ENCODE measurements around the gene ABLIM1.

The ABLIM1 gene

DNA sequence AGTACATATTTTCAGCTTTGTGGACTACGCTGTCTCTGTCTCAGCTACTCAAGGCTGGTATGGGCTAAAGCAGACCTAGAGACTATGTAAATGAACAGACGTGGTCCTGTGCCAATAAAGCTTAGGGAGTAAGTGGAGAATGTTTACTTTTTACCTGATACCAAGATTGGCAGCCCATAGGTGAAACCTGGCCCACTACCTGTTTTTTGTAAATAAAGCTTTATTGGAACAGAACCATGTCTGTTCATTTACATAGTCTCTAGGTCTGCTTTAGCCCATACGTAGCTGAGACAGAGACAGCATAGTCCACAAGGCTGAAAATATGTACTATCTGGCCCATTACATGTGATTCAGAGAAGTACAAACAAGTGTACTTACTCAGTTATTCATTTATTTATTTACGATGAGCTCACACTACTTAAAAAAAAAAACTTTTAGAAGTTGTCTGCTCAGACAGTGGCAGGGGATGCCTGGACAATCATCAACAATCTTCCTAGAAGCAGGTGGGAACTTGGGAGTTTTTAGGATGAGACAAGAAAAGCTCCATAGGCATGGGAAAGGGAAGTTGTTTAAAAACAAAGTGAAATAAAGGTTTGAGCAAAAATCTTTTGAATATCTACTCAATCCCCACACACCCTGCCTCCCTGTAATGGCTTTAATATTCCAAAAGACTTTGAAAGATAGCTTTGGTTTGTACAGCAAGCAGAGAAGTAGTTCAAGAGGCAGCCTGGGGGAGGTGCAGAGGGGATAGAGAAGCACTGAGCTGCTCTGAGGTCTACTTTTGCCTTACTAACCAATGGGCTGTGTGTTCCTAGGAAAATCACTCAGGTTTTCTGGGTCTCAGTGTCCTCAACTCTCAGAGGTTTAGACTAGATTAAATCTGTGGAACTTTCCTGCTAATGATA, 139.4 kb downstream of the ABLIM1 start:
- 100% methylated on average over 1 to 3 of the region's 4 CpGs for WGBS, 2 experiments (ENCODE audit: insufficient coverage in 2 of 2)
- Histone ChIP-seq H3K4me1 (ENCODE audit: control insufficient read depth, insufficient read depth, low read length, poor library complexity, severe bottlenecking) (peaks cover 29% of the 10 kb centered on the region), H3K36me3 (ENCODE audit: control insufficient read depth, insufficient read depth, low read length) (peaks cover 3% of the 10 kb centered on the region), H3K9me3 (ENCODE audit: control insufficient read depth, low read length) (no peaks in the 10 kb centered on the region), H3K27ac (ENCODE audit: low read depth, low read length, severe bottlenecking) (no peak overlapping the region), H3K4me3 (ENCODE audit: extremely low read depth, insufficient read depth, low read length, poor library complexity, severe bottlenecking) (no peak overlapping the region)

DNA sequence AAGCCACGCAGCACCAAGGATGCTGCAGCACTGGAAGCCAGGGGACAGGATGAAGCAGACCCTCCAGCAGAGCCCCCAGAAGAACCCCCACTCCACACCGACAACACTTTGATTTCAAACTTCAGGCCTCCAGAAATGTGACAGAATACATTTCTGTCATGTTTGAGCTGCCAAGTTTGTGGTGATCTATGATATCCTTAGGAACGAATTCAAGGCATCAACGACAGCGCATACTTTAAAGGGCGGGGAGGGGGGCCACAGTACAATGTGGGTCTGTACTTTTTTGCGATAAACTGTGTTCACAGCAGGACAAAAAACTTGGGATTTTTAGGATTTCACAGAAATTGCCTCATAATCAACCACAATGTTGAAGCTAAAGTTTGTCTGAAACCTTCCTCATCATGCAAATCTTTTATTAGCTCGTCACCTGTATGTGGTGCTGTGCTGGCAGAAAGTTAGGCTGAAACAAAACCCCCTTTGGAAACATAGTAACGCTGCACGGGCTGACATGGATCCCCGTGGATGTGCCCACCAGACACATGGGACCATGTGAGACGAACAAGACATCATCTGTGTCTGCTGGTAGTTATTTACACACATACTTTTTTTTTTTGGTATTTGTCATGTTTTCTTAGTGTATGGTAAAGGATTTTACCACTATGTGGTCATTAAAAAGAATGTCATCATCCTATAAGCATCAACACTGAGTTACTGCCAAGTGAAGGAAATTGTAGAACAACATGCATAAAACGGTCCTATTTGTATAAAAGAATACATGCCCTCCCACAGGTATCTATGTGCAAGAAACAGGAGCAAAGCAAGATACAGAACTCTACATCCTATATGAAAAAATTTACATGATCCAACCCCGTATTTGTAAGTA, 140.5 kb downstream of the ABLIM1 start:
- Histone ChIP-seq H3K4me3 (ENCODE audit: extremely low read depth, insufficient read depth, low read length, poor library complexity, severe bottlenecking) (no peak overlapping the region), H3K9me3 (ENCODE audit: control insufficient read depth, low read length) (no peaks in the 10 kb centered on the region), H3K4me1 (ENCODE audit: control insufficient read depth, insufficient read depth, low read length, poor library complexity, severe bottlenecking) (peaks cover 29% of the 10 kb centered on the region), H3K27ac (ENCODE audit: low read depth, low read length, severe bottlenecking) (no peak overlapping the region), H3K36me3 (ENCODE audit: control insufficient read depth, insufficient read depth, low read length) (peaks cover 3% of the 10 kb centered on the region)
- WGBS, 2 experiments (ENCODE audit: insufficient coverage in 2 of 2) = 92 to 95% methylated on average over 11 of the region's 14 CpGs

DNA sequence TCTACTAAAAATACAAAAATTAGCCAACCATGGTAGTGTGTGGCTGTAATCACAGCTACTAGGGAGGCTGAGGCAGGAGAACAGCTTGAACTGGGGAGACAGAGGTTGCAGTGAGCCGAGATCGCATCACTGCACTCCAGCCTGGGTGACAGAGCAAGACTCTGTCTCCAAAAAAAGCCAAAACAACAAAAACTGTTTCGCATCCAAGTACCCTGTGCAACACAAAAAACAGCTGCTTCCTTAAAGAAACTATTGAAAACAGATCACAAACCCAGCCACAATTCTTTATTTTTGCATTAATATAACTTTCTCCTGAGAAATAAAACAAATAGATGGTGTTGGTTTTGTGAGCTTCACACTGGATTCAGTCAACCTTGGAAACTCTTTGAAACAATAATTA, 141.7 kb downstream of the ABLIM1 start:
- Histone ChIP-seq H3K27ac (ENCODE audit: low read depth, low read length, severe bottlenecking) (no peak overlapping the region), H3K4me3 (ENCODE audit: extremely low read depth, insufficient read depth, low read length, poor library complexity, severe bottlenecking) (no peak overlapping the region), H3K4me1 (ENCODE audit: control insufficient read depth, insufficient read depth, low read length, poor library complexity, severe bottlenecking) (peaks cover 20% of the 10 kb centered on the region), H3K36me3 (ENCODE audit: control insufficient read depth, insufficient read depth, low read length) (peaks cover 9% of the 10 kb centered on the region), H3K9me3 (ENCODE audit: control insufficient read depth, low read length) (no peaks in the 10 kb centered on the region)
- WGBS, 2 experiments (ENCODE audit: insufficient coverage in 2 of 2) = 100% methylated on average over 2 of the region's 3 CpGs

DNA sequence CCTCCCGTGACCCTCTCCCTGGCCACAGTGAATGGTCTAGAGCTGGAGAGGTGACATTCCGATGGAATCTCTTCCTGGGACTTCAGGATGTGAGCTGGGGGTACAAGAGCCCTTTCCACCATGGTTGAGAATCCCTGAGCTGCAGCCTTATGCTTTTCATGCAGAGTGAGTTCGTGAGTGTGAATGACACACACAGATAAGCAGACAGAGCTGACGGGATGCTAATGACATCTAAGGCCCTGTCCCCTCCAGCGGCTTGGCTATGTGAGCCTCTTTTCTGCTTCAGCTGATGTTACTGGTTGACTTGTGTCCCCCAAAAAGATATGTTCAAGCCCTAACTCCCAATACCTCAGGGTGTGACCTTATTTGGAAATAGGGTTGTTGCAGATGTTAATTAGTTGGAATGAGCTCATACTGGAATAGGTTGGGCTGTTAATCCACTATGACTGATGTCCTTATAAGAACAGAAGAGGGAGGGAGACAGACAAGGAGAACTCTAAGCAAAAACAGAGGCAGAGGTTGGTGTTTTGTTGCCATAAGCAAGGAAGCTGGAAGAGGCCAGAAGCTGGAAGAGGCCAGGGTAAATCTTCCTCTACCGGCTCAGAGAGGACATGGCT, 142.7 kb downstream of the ABLIM1 start:
- Histone ChIP-seq H3K27ac (ENCODE audit: low read depth, low read length, severe bottlenecking) (no peak overlapping the region), H3K9me3 (ENCODE audit: control insufficient read depth, low read length) (no peaks in the 10 kb centered on the region), H3K4me1 (ENCODE audit: control insufficient read depth, insufficient read depth, low read length, poor library complexity, severe bottlenecking) (peaks cover 20% of the 10 kb centered on the region), H3K4me3 (ENCODE audit: extremely low read depth, insufficient read depth, low read length, poor library complexity, severe bottlenecking) (no peak overlapping the region), H3K36me3 (ENCODE audit: control insufficient read depth, insufficient read depth, low read length) (peaks cover 9% of the 10 kb centered on the region)
- WGBS, 2 experiments (ENCODE audit: insufficient coverage in 2 of 2) = 60 to 77% methylated on average over 4 to 5 of the region's 6 CpGs

DNA sequence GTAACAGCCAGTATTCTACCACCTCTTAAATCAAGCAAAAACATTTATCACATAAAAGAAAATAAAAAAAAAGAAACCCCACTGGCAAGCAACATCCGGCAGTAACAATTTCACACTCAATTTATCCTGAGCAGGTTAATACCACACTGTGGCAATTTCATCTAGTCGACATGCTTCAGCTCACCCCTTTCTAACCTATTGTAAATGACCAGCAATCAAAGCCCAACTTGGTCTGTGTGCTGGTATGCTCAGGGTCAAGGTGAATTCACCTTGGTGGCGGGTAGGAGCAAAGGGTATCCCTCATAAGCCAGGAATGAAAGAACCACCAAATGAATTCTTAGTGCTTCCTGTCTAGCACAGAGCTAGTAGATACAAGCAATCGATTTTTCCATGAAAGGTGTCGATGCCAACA, 144.7 kb downstream of the ABLIM1 start:
- no peaks in the 10 kb centered on the region for H3K9me3 ChIP-seq (ENCODE audit: control insufficient read depth, low read length)
- 95% methylated on average over 3 to 5 of the region's 5 CpGs for WGBS, 2 experiments (ENCODE audit: insufficient coverage in 2 of 2)
- peaks cover 15% of the 10 kb centered on the region for H3K36me3 ChIP-seq (ENCODE audit: control insufficient read depth, insufficient read depth, low read length)
- H3K4me1 ChIP-seq (ENCODE audit: control insufficient read depth, insufficient read depth, low read length, poor library complexity, severe bottlenecking) = peaks cover 5% of the 10 kb centered on the region
- H3K27ac ChIP-seq (ENCODE audit: low read depth, low read length, severe bottlenecking) = no peak overlapping the region
- H3K4me3 ChIP-seq (ENCODE audit: extremely low read depth, insufficient read depth, low read length, poor library complexity, severe bottlenecking) = no peak overlapping the region

DNA sequence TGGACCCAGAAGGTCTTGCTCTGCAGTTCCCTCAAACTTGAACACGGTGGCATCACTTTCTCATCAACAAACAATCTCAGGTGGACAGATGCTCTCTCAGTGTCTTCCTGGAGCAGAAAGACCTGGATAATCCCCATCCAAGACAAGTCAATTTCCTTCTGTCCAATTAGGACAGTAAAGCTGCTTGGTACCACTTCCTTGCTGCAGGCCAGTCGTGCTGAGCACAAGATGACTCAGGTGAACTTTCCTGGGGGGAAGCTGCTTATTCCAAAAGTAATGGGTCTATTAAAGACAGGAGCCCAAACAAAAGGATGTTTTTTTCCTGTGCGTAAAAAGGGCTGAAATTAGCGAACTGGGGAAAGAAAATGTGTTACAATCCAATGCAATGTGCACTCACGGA, 146.2 kb downstream of the ABLIM1 start:
- 98% methylated on average over 4 to 5 of the region's 5 CpGs for WGBS, 2 experiments (ENCODE audit: insufficient coverage in 2 of 2)

DNA sequence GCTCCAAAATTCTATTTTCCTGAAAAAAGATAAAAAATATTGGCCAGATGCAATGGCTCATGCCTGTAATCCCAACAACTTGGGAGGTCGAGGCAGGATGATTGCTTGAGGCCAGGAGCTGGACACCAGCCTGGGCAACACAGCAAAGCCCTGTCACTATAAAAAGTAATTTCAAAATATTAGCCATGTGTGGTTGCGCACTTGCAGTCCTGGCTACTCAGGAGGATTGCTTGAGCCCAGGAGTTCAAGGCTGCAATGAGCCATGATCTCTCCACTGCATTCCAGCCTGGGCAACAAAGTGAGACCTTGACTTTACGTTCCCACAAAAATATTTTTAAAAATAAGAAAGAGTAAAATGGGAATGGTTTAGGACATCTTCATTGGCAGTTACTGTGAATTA, 149.7 kb downstream of the ABLIM1 start:
- H3K4me3 ChIP-seq (ENCODE audit: extremely low read depth, insufficient read depth, low read length, poor library complexity, severe bottlenecking) = no peak overlapping the region
- H3K27ac ChIP-seq (ENCODE audit: low read depth, low read length, severe bottlenecking) = no peak overlapping the region
- 91 to 100% methylated on average over 1 of the region's 3 CpGs for WGBS, 2 experiments (ENCODE audit: insufficient coverage in 2 of 2)
- H3K36me3 ChIP-seq (ENCODE audit: control insufficient read depth, insufficient read depth, low read length) = peaks cover 11% of the 10 kb centered on the region
- peaks cover 7% of the 10 kb centered on the region for H3K4me1 ChIP-seq (ENCODE audit: control insufficient read depth, insufficient read depth, low read length, poor library complexity, severe bottlenecking)
- H3K9me3 ChIP-seq (ENCODE audit: control insufficient read depth, low read length) = no peaks in the 10 kb centered on the region

More for the DNA sequence above, 146.2 kb downstream of the ABLIM1 start:
- Histone ChIP-seq H3K4me1 (ENCODE audit: control insufficient read depth, insufficient read depth, low read length, poor library complexity, severe bottlenecking) (peaks cover 7% of the 10 kb centered on the region), H3K4me3 (ENCODE audit: extremely low read depth, insufficient read depth, low read length, poor library complexity, severe bottlenecking) (no peak overlapping the region), H3K36me3 (ENCODE audit: control insufficient read depth, insufficient read depth, low read length) (peaks cover 15% of the 10 kb centered on the region), H3K9me3 (ENCODE audit: control insufficient read depth, low read length) (no peaks in the 10 kb centered on the region), H3K27ac (ENCODE audit: low read depth, low read length, severe bottlenecking) (no peak overlapping the region)

DNA sequence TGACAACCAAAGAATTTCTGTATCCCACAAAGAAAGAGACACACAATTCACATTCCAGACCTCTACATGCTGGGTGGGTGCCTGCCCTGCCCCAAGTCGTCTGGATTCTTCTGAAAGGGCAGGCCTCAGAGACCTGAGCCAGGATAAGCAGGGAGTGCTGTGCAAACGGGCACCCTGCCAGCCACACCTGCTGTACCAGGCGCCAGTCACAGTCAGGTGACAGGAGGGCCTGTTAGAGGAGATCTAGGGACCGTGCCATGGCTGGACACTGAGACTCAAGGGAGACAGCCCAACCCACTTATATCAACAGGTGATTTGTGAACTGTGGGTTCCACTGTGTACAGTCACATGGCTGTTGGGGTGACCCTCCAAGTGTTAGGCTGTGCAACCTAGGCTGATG, 150.6 kb downstream of the ABLIM1 start:
- H3K27ac ChIP-seq (ENCODE audit: low read depth, low read length, severe bottlenecking) = no peak overlapping the region
- no peaks in the 10 kb centered on the region for H3K9me3 ChIP-seq (ENCODE audit: control insufficient read depth, low read length)
- WGBS, 2 experiments (ENCODE audit: insufficient coverage in 2 of 2) = 75 to 84% methylated on average over 2 of the region's 4 CpGs
- no peak overlapping the region for H3K4me3 ChIP-seq (ENCODE audit: extremely low read depth, insufficient read depth, low read length, poor library complexity, severe bottlenecking)
- H3K4me1 ChIP-seq (ENCODE audit: control insufficient read depth, insufficient read depth, low read length, poor library complexity, severe bottlenecking) = peaks cover 7% of the 10 kb centered on the region
- H3K36me3 ChIP-seq (ENCODE audit: control insufficient read depth, insufficient read depth, low read length) = peaks cover 11% of the 10 kb centered on the region

DNA sequence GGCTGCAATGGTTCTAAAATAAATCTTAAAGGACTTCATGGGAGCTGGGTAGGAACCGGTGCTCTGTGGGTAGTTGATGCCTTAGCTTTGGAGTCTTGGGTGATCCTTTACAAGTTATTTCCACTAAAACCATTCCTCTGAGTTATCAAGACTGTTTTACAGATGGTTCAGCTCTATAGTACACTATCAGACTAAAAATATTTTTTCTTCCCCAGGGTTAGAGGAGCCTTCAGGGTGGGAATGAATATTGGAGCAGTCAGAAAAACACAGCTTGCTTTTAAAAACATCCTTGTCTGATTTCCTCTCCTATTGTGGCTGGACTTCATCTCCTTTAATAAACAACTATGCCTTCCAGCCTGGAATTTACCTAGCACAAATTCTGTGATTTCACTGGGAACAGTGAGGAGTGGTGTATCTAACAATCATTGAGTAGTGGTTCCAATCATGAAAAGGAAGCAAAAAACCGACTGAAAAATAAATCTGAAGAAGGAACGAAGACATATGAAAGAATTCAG, 151.1 kb downstream of the ABLIM1 start:
- WGBS, 2 experiments (ENCODE audit: insufficient coverage in 2 of 2) = 88 to 96% methylated on average over 2 of the region's 3 CpGs
- Histone ChIP-seq H3K9me3 (ENCODE audit: control insufficient read depth, low read length) (no peaks in the 10 kb centered on the region), H3K4me1 (ENCODE audit: control insufficient read depth, insufficient read depth, low read length, poor library complexity, severe bottlenecking) (peaks cover 7% of the 10 kb centered on the region), H3K27ac (ENCODE audit: low read depth, low read length, severe bottlenecking) (no peak overlapping the region), H3K4me3 (ENCODE audit: extremely low read depth, insufficient read depth, low read length, poor library complexity, severe bottlenecking) (no peak overlapping the region), H3K36me3 (ENCODE audit: control insufficient read depth, insufficient read depth, low read length) (peaks cover 10% of the 10 kb centered on the region)

DNA sequence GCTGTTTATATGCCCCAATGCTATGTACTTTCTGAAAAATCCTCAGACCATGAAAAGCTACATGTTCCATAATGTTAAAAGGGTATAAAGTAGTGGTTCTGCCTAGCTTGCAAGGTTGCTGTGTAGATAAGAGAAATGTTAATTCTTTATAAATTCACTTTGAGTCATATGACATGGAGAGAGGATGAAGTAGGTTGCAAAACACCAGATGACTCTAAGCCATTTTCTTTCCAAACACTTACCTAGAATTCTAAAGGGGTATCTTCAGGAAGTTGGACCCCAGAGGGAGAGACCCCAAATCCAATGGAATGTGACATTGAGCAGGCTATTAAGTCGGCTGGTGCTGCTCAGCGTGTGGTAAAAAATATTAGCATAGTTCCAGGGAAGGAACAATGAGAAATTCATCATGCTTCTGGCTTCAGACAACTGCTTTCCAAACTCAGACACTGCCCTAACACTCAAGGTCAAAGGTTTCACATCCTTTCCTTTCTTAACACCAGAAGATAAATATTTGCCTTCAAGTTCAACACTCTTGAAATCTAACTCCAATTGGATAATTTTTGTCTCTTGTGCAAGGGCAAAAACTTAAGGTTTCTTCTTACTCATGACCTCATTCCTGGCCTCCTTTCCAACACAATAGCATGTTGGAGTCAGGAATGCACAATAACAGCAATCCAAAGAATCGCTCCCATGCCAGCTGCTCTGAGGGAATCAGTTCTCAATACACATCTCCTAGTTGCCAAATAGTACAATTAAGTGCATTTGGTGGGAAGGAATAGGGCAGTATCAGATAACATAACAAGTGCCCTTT, 153.1 kb downstream of the ABLIM1 start:
- WGBS, 2 experiments (ENCODE audit: insufficient coverage in 2 of 2) = 83% methylated on average over 2 of the region's 3 CpGs; no CpG with 5 or more reads in 1 of the 2 experiments
- Histone ChIP-seq H3K9me3 (ENCODE audit: control insufficient read depth, low read length) (no peaks in the 10 kb centered on the region), H3K27ac (ENCODE audit: low read depth, low read length, severe bottlenecking) (peak overlapping the region; percentile 74), H3K4me1 (ENCODE audit: control insufficient read depth, insufficient read depth, low read length, poor library complexity, severe bottlenecking) (peaks cover 7% of the 10 kb centered on the region), H3K36me3 (ENCODE audit: control insufficient read depth, insufficient read depth, low read length) (peaks cover 7% of the 10 kb centered on the region), H3K4me3 (ENCODE audit: extremely low read depth, insufficient read depth, low read length, poor library complexity, severe bottlenecking) (no peak overlapping the region)
